Tibial nerve (tissue), 4 donors: ENCODE data around the gene STAB2. TPM values are rescaled to one million over a fixed set of nuclear protein-coding genes. Genes with fewer than 3 reads are reported as not detected.

Experiments
- DNase-seq, 2 donors: peaks; one replicate each; pipeline ENCODE4 v3.0.0-alpha.2; 2019; ENCODE audit warnings: low spot score in 2 of 2
- H3K27ac ChIP-seq, 4 donors: fragments of 200-600 bp; sonication (generic) in 3 of 4; one replicate each; pipeline ENCODE4 v1.5.1; 2017 to 2019; ENCODE audit warnings: mild to moderate bottlenecking in 1 of 4
- H3K27me3 ChIP-seq, 2 donors: fragments of 200-600 bp; sonication (generic) in 1 of 2; one replicate each; pipeline versions ENCODE4 v1.5.1 to v1.6.0; 2017 to 2019
- H3K36me3 ChIP-seq, 3 donors: fragments of 200-600 bp; sonication (generic); one replicate each; pipeline ENCODE4 v1.5.1; 2018 to 2019
- H3K4me1 ChIP-seq, 4 donors: fragments of 200-600 bp; sonication (generic) in 3 of 4; one replicate each; pipeline ENCODE4 v1.5.1; 2017 to 2019
- H3K4me3 ChIP-seq, 4 donors: fragments of 200-600 bp; sonication (generic) in 3 of 4; one replicate each; pipeline ENCODE4 v1.5.1; 2017 to 2019; ENCODE audit warnings: mild to moderate bottlenecking in 1 of 4, moderate library complexity in 1 of 4
- H3K9me3 ChIP-seq, 4 donors: fragments of 200-600 bp; sonication (generic) in 3 of 4; one replicate each; pipeline ENCODE4 v1.5.1; 2017 to 2019
- CTCF ChIP-seq, 5 experiments: fragments of 200-600 bp in 3 of 5; fragments of 450-650 bp in 2 of 5; sonication (generic) in 3 of 5; IDR thresholded peaks; one replicate each; pipeline ENCODE4 v1.5.1; 2016 to 2019; ENCODE audit warnings: antibody characterized with exemption in 5 of 5, mild to moderate bottlenecking in 3 of 5, moderate library complexity in 2 of 5
- EP300 ChIP-seq, 2 donors: sonication (generic); formaldehyde crosslinking; IDR thresholded peaks; one replicate each; pipeline ENCODE4 v1.6.1; 2017; ENCODE audit warnings: antibody characterized with exemption in 2 of 2, mild to moderate bottlenecking in 1 of 2
- POLR2A ChIP-seq, 2 donors: fragments of 450-650 bp; IDR thresholded peaks; one replicate each; pipeline ENCODE4 v1.6.1; 2017; ENCODE audit warnings: antibody characterized with exemption in 2 of 2, mild to moderate bottlenecking in 2 of 2, moderate library complexity in 2 of 2
- WGBS, 2 donors: methylation state at CpG; one replicate each; pipeline ENCODE4 v1.1.5; 2018; 5-methylcytosine and 5-hydroxymethylcytosine counted together
- total RNA-seq, 4 donors: library from RNA; depleted of rRNA; stranded (reverse); fragments of >200 nt; gene quantifications; one replicate each; pipeline ENCODE4 v1.1.0, GENCODE V29; 2016

Gene STAB2
- total RNA-seq, 4 donors from 2014 or later, result 0.20 TPM; not detected in 3

GRCh38 chr12:103793046-103793445 is 206.0 kb downstream of the STAB2 start:
- peaks cover 0 to 70% (median 0%) of the 10 kb centered on the region in 3 donors for H3K36me3 ChIP-seq

GRCh38 chr12:103793512-103794045 is 206.5 kb downstream of the STAB2 start:
- no peak for DNase-seq
- WGBS, 2 donors, result 80 to 84% methylated on average over 9 of the region's 9 CpGs
- H3K36me3 ChIP-seq, result peaks cover 0 to 74% (median 0%) of the 10 kb centered on the region in 3 donors
- no peaks in the 10 kb centered on the region for H3K27me3 ChIP-seq
- no peak for TF ChIP-seq POLR2A (IDR thresholded peaks at IDR 0.05)
- no peak for TF ChIP-seq CTCF (IDR thresholded peaks at IDR 0.05)
- TF ChIP-seq EP300 (IDR thresholded peaks at IDR 0.05), result no peak
- H3K4me3 ChIP-seq, result no peak overlapping the region
- H3K27ac ChIP-seq, result no peak overlapping the region
- no peaks in the 10 kb centered on the region for H3K4me1 ChIP-seq
- H3K9me3 ChIP-seq, result no peaks in the 10 kb centered on the region

More at GRCh38 chr12:103793046-103793445, 206.0 kb downstream of the STAB2 start:
- no peak overlapping the region for H3K4me3 ChIP-seq
- no peaks in the 10 kb centered on the region for H3K27me3 ChIP-seq
- DNase-seq, result no peak
- TF ChIP-seq POLR2A (IDR thresholded peaks at IDR 0.05), result no peak
- TF ChIP-seq EP300 (IDR thresholded peaks at IDR 0.05), result no peak
- no peak for TF ChIP-seq CTCF (IDR thresholded peaks at IDR 0.05)
- H3K27ac ChIP-seq, result no peak overlapping the region
- H3K9me3 ChIP-seq, result no peaks in the 10 kb centered on the region
- no peaks in the 10 kb centered on the region for H3K4me1 ChIP-seq
- WGBS, 2 donors, result 71 to 75% methylated on average over 3 of the region's 3 CpGs

GRCh38 chr12:103794309-103795213 is 207.5 kb downstream of the STAB2 start:
- TF ChIP-seq POLR2A (IDR thresholded peaks at IDR 0.05) (no peak), CTCF (IDR thresholded peaks at IDR 0.05) (no peak), EP300 (IDR thresholded peaks at IDR 0.05) (no peak)
- Histone ChIP-seq H3K4me3 (no peak overlapping the region), H3K4me1 (peaks cover 0 to 5% (median 0%) of the 10 kb centered on the region in 4 donors), H3K27me3 (no peaks in the 10 kb centered on the region), H3K9me3 (no peaks in the 10 kb centered on the region), H3K36me3 (peaks cover 0 to 74% (median 0%) of the 10 kb centered on the region in 3 donors), H3K27ac (no peak overlapping the region)
- DNase-seq, result no peak
- WGBS, 2 donors, result 61 to 70% methylated on average over 4 of the region's 4 CpGs

- Histone ChIP-seq H3K4me3 (no peak overlapping the region), H3K27me3 (no peaks in the 10 kb centered on the region), H3K27ac (no peak overlapping the region), H3K4me1 (peaks cover 0 to 39% (median 15%) of the 10 kb centered on the region in 4 donors), H3K9me3 (no peaks in the 10 kb centered on the region), H3K36me3 (peaks cover 0 to 39% (median 0%) of the 10 kb centered on the region in 3 donors)
- WGBS, 2 donors, result 96% methylated on average over 4 of the region's 4 CpGs
- TF ChIP-seq POLR2A (IDR thresholded peaks at IDR 0.05) (no peak), CTCF (IDR thresholded peaks at IDR 0.05) (no peak), EP300 (IDR thresholded peaks at IDR 0.05) (no peak)
- DNase-seq, result no peak
Observed at GRCh38 chr12:103798586-103798985, 211.5 kb downstream of the STAB2 start.

DNA sequence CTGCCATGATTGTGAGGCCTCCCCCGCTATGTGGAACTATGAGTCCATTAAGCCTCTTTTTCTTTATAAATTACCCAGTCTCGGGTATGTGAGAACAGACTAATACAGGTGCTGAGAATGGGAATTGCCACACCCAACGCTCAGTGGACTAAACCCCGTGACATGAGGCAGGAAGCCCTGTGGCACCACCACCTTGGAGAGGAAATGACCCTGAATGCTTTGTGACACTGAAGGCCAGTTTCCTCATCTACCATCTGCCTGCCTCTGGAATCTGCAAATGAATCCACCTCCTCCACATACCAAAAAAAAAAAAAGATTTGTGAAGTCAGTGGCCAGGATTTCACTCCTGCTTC is 212.4 kb downstream of the STAB2 start:
- peaks cover 0 to 41% (median 17%) of the 10 kb centered on the region in 4 donors for H3K4me1 ChIP-seq
- peaks cover 0 to 30% (median 0%) of the 10 kb centered on the region in 3 donors for H3K36me3 ChIP-seq
- H3K9me3 ChIP-seq, result no peaks in the 10 kb centered on the region
- peak overlapping the region in 2 of 4 donors; percentile 55 to 80 for H3K27ac ChIP-seq
- no peak for TF ChIP-seq EP300 (IDR thresholded peaks at IDR 0.05)
- no peak for TF ChIP-seq POLR2A (IDR thresholded peaks at IDR 0.05)
- no peak for TF ChIP-seq CTCF (IDR thresholded peaks at IDR 0.05)
- H3K4me3 ChIP-seq, result no peak overlapping the region
- DNase-seq, result no peak
- whole genome bisulfite sequencing, 2 donors, result 80 to 93% methylated on average over 4 of the region's 4 CpGs
- H3K27me3 ChIP-seq, result no peaks in the 10 kb centered on the region
